ENCODE results near the gene MYL10. TPM values are rescaled to one million over a fixed set of nuclear protein-coding genes. Genes with fewer than 3 reads are reported as not detected.

MYL10 gene
- total RNA-seq, 1 donor = not detected

DNA sequence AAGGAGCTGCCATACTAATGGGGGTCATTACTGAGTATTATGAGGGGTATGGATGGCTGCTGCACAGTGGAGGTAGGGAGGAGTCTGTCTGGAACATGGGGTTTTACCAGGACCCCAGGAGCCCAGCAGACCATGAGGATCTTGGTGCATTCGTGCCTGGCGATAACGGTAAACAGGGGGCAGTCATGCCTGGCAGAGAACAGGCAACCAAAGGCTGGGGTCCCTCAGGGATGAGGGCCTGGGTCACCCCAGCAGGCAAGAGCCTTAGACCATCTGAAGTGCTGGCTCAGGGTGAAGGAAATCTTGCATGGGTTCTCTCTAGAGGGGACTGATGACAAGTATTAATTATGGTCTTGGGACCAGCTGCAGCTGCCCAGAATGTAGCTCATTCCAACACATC is 46.1 kb downstream of the MYL10 start:
- Histone ChIP-seq H3K9me3 (ENCODE audit: low read depth, low read length) (no peaks in the 10 kb centered on the region), H3K4me1 (ENCODE audit: insufficient read depth, low read length) (no peaks in the 10 kb centered on the region), H2AFZ (ENCODE audit: low read length) (no peak overlapping the region), H3K79me2 (ENCODE audit: insufficient read depth, low read length) (no peaks in the 10 kb centered on the region), H4K20me1 (ENCODE audit: insufficient read depth, low read length) (no peaks in the 10 kb centered on the region), H3K36me3 (ENCODE audit: insufficient read depth, low read length) (no peaks in the 10 kb centered on the region), H3K27ac (ENCODE audit: low read depth, low read length) (no peak overlapping the region), H3K27me3 (ENCODE audit: insufficient read depth, low read length) (peaks cover 16% of the 10 kb centered on the region), H3K4me3 (ENCODE audit: insufficient read depth, low read length) (no peak overlapping the region), H3K4me2 (ENCODE audit: insufficient read depth, low read length) (no peak overlapping the region)
- no peak for TF ChIP-seq CTCF (IDR thresholded peaks at IDR 0.05; ENCODE audit: extremely low read depth, low read depth, low read length)
- DNase-seq (ENCODE audit: insufficient read length, low spot score, missing footprints) = no peak

- no peak overlapping the region for H3K27ac ChIP-seq (ENCODE audit: low read depth, low read length)
- H3K4me3 ChIP-seq (ENCODE audit: insufficient read depth, low read length) = no peak overlapping the region
- no peak for DNase-seq (ENCODE audit: insufficient read length, low spot score, missing footprints)
- H3K9me3 ChIP-seq (ENCODE audit: low read depth, low read length) = no peaks in the 10 kb centered on the region
- H3K4me2 ChIP-seq (ENCODE audit: insufficient read depth, low read length) = no peak overlapping the region
- H3K27me3 ChIP-seq (ENCODE audit: insufficient read depth, low read length) = peaks cover 16% of the 10 kb centered on the region
- no peak overlapping the region for H2AFZ ChIP-seq (ENCODE audit: low read length)
- no peaks in the 10 kb centered on the region for H4K20me1 ChIP-seq (ENCODE audit: insufficient read depth, low read length)
- no peak for TF ChIP-seq CTCF (IDR thresholded peaks at IDR 0.05; ENCODE audit: extremely low read depth, low read depth, low read length)
- no peaks in the 10 kb centered on the region for H3K79me2 ChIP-seq (ENCODE audit: insufficient read depth, low read length)
- no peaks in the 10 kb centered on the region for H3K4me1 ChIP-seq (ENCODE audit: insufficient read depth, low read length)
- H3K36me3 ChIP-seq (ENCODE audit: insufficient read depth, low read length) = no peaks in the 10 kb centered on the region
Measured at GRCh38 chr7:101581891-101582290, 47.2 kb downstream of the MYL10 start.

- H2AFZ ChIP-seq (ENCODE audit: low read length) = no peak overlapping the region
- no peaks in the 10 kb centered on the region for H3K36me3 ChIP-seq (ENCODE audit: insufficient read depth, low read length)
- no peak overlapping the region for H3K4me3 ChIP-seq (ENCODE audit: insufficient read depth, low read length)
- H3K27me3 ChIP-seq (ENCODE audit: insufficient read depth, low read length) = peaks cover 19% of the 10 kb centered on the region
- no peaks in the 10 kb centered on the region for H4K20me1 ChIP-seq (ENCODE audit: insufficient read depth, low read length)
- DNase-seq (ENCODE audit: insufficient read length, low spot score, missing footprints) = no peak
- no peak for TF ChIP-seq CTCF (IDR thresholded peaks at IDR 0.05; ENCODE audit: extremely low read depth, low read depth, low read length)
- no peaks in the 10 kb centered on the region for H3K4me1 ChIP-seq (ENCODE audit: insufficient read depth, low read length)
- no peak overlapping the region for H3K4me2 ChIP-seq (ENCODE audit: insufficient read depth, low read length)
- no peaks in the 10 kb centered on the region for H3K79me2 ChIP-seq (ENCODE audit: insufficient read depth, low read length)
- no peak overlapping the region for H3K27ac ChIP-seq (ENCODE audit: low read depth, low read length)
- H3K9me3 ChIP-seq (ENCODE audit: low read depth, low read length) = no peaks in the 10 kb centered on the region
Measured at GRCh38 chr7:101580596-101580995, 48.5 kb downstream of the MYL10 start.

DNA sequence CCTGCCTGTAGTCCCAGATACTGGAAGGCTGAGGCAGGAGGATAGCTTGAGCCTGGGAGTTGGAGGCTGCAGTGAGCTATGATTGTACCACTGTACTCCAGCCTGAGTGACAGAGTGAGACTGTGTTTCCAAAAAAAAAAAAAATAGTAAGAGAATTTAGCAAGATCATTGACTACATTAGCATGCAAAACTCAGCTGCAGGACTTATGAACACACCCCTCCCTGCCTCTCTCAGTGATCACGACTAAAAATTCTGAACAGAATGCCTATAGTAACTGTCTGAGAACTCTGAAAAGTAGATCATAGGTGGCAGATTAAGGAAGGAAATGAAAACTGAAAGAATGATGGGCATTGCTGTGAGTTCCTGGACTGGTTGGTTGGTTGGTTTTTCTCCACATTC is 50.5 kb downstream of the MYL10 start:
- Histone ChIP-seq H2AFZ (ENCODE audit: low read length) (no peak overlapping the region), H3K9me3 (ENCODE audit: low read depth, low read length) (no peaks in the 10 kb centered on the region), H3K79me2 (ENCODE audit: insufficient read depth, low read length) (no peaks in the 10 kb centered on the region), H3K4me3 (ENCODE audit: insufficient read depth, low read length) (no peak overlapping the region), H3K27me3 (ENCODE audit: insufficient read depth, low read length) (peaks cover 18% of the 10 kb centered on the region), H3K36me3 (ENCODE audit: insufficient read depth, low read length) (no peaks in the 10 kb centered on the region), H3K4me2 (ENCODE audit: insufficient read depth, low read length) (no peak overlapping the region), H4K20me1 (ENCODE audit: insufficient read depth, low read length) (no peaks in the 10 kb centered on the region), H3K4me1 (ENCODE audit: insufficient read depth, low read length) (no peaks in the 10 kb centered on the region), H3K27ac (ENCODE audit: low read depth, low read length) (no peak overlapping the region)
- DNase-seq (ENCODE audit: insufficient read length, low spot score, missing footprints) = no peak
- TF ChIP-seq CTCF (IDR thresholded peaks at IDR 0.05; ENCODE audit: extremely low read depth, low read depth, low read length) = no peak
